T-helper 1 cell (primary cell): ENCODE results near the gene OPN4.
A peak's percentile ranks its signal among the peaks of the same experiment; 100 is the strongest.

Experiments used
- DNase-seq, 5 donors: peaks; one replicate each; pipeline ENCODE4 v3.0.0-alpha.2; 2012 to 2020

OPN4 gene

GRCh38 chr10:86647773-86648703, 6.3 kb upstream of the OPN4 start:
- DNase-seq = no peak

DNA sequence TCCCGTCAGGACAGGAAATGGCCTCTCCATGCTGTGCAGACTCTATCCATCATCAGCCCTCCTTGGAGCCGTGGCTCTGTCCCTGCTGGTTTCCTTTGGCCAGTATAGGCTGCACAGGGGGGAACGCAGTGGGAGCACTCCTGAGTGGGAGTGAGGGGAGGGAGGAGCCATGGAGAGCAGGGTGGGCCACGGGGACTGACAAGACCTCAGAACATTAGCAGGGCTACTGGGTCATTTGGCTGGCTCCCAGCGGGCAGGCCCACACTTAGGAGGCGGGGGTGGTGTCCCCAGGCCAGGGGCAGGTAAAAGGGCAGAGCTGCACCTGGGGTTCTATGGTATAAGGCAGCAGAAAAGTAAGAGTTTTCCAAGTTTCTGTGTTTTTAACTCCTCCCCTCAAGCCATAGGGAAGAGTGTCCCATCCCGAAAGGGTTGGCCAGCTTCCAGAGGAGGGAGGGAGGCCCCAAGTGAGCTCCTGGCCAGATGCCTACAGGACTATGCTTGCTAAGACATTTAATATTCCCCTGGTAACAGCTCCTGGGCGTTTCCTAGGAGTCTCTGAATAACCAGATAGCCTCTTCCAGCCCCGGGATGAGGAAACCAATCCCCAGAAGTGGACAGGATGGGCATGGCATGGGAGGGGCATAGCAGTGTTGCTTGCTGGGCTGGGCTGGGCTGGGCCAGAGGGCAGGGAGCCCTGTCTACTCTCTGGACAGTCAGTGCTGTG, 5.5 kb upstream of the OPN4 start:
- no peak for DNase-seq

DNA sequence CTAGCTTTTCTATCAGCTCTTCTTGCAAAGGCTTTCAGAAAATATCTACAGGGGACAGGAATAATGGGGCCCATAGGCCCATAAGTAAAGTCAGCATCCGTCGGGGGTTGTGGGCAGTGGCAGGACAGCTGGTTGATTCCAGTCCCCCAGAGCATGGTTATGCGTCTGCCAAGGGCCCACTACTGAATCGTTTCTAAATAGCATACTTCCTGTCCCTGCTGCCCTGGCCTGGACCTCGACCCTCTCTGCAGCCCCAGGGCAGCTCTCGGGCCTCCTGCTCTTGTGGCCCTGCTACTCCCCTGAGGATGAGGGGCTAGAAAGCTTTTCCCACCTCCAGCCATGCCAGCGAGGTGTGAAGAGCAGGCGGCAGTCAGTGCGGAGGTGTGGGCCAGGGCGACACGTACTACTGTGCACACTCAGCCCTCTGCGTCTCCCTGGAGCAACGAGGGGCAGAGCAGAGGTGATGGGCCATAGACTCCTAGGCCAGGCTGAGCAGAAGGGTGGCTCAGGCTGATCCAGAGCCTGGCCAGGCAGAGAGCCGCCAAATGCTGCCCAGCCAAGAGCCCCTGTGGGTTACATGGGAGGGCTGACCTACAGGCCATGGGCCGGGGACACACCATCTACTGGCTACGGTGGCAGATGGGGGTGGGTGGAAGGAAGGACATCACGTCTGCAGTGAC, 4.7 kb upstream of the OPN4 start:
- DNase-seq = no peak

- no peak for DNase-seq
Measured at GRCh38 chr10:86650151-86650550, 4.2 kb upstream of the OPN4 start.

- DNase-seq = no peak
Measured at GRCh38 chr10:86651021-86651471, 3.3 kb upstream of the OPN4 start.

DNA sequence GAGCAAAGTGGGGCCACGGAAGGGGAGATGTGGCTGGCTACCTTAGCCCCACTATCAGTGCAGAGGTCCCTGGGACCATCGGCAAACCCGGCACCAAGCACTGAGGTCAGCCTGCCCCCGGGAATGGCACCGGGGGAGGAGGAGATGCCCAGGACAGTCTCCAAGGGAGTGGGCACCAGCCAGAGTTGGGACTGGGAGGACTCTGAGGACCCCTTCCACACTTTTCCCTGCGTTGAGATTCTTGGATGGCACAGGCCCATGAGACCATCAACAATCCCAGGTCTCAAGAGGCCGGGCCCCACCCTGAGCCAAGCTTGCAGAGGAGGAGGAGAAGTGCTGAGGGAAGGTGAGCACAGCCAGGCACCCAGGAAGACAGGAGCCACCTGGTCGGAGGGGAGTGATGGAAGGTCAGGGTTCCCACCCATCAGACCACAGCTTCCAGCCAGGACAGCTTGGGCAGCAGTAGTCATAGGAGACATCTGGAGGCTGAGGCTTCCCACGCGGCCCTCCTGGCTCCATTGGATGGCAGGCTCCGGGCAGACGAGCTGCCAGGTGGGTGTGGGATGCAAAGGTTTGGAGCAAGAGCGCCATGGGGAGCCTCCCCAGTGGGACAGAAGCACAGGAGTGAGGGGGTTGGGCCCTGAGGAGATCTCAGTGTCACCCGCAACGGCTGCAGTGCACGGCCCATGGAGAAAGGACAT, 2.6 kb upstream of the OPN4 start:
- DNase-seq = peak in 1 of 5 donors; percentile 8

GRCh38 chr10:86652361-86653202, 1.8 kb upstream of the OPN4 start:
- peak in 1 of 5 donors; percentile 9 for DNase-seq

DNA sequence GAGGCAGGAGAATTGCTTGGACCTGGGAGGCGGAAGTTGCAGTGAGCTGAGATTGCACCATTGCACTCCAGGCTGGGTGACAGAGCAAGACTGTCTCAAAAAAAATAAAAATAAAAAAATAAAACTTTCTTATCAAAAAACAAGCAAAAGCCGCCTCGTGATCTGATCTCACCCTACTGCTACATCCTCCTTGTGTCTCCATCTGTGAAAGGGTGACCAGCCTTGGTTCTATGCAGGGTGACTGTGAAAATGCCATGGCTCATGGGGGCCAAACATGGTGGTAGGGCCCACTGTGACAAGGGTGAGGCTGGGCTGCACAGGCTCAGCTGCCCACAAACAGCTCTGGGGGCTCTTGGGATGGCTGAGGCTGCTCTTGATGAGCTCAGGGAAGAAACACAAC, 968 bp upstream of the OPN4 start:
- no peak for DNase-seq

DNA sequence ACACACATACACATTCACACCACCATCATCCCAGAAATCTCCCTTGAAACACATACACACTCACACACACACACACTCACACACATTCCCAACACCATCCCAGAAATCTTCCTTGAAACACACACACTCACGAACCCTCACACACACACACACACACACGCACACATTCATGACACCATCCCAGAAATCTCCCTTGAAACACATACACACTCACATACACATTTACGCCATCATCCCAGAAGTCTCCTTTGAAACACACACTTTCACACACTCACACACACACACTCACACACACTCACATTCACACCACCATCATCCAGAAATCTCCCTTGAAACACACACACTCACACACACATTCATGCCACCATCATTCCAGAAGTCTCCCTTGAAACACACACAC, 360 bp upstream of the OPN4 start:
- DNase-seq = no peak

DNA sequence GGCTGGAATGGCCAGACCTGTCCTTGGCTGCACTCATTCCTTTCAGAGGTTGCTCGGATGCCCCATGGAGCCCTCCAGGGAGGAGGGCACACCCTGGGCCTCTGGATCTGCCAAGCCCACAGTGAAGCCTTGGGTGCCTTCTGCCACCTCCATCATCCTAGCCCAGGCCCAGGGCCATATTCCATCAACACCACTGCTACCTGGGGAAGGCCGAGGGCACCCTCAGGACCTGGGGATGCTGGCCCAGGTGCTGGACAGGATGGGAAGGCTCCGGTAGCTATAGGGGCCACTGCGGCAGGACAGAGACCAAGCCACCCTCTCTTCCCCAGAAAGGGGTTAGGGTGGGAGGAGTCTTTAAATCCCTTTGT, 810 bp downstream of the OPN4 start:
- DNase-seq = peak in 1 of 5 donors; percentile 2

GRCh38 chr10:86655596-86655995, 1.2 kb downstream of the OPN4 start:
- no peak for DNase-seq

DNA sequence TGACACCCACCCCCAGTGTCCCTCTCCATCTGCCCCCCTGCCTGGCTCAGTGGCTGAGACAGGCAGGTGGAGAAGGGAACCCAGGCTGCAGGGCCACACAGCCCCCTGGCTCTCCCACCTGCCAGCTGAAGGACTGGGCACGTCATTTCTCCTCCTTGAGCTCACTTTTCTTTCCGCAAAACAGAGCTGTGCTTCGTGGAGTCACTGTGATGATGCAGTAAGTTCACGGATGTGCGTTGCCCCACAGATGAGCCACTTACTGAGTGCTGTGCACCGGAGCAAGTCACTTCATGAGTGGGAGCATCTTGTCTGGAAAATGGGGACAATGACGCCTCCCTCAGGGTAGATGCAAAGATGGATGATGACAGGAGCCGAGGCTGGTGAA, 2.7 kb downstream of the OPN4 start:
- peak in 1 of 5 donors; percentile 8 for DNase-seq

GRCh38 chr10:86657396-86658011, 3.2 kb downstream of the OPN4 start:
- DNase-seq = peak in 1 of 5 donors; percentile 4

GRCh38 chr10:86658261-86658741, 4.0 kb downstream of the OPN4 start:
- peak in 1 of 5 donors; percentile 5 for DNase-seq

DNA sequence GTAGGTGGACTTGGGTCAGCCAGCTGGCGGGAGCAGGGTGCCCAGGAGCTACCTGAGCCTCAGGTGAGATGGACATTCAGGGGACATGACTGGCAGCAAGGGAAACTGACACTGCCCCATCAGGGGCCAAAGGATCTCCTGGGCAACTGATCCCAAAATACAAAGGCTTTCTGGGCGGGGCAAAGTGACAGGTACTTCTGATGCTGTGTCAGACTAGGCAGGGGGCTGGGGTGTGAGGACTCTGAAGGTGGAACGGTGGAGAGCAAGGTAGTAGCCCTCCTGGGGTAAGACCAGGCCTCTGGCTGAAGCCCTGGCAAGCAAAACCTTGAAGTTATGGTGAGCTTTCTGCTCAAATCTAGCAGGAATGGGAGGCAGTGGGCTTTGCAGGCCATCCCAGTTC, 4.4 kb downstream of the OPN4 start:
- peak in 1 of 5 donors; percentile 6 for DNase-seq

DNA sequence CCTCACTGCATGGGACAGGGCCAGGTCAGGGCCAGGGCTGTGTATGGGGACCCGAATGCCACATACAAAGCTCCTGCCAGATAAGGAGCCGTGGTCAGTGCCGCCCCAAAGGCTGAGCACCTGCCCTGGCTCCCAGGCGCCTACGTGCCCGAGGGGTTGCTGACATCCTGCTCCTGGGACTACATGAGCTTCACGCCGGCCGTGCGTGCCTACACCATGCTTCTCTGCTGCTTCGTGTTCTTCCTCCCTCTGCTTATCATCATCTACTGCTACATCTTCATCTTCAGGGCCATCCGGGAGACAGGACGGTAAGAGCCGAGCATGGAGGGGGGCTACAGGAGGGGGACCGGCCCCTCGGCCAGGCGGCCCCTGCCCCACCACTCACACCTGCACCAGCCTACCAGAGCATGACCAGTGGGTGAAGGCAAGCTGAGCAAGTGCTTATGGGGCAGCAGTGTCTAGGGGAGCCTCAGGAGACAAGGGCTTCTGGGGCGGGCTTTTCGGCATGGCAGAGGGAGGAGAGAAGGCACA, 4.9 kb downstream of the OPN4 start:
- peak in 1 of 5 donors; percentile 7 for DNase-seq

GRCh38 chr10:86659721-86660453, 5.5 kb downstream of the OPN4 start:
- peak in 1 of 5 donors; percentile 9 for DNase-seq

GRCh38 chr10:86661161-86662025, 7.0 kb downstream of the OPN4 start:
- no peak for DNase-seq
